HepG2 (cell line): ENCODE results near the gene CNNM2. TPM values are rescaled to one million over a fixed set of nuclear protein-coding genes. Genes with fewer than 3 reads are reported as not detected.

Source experiments
- ATAC-seq: fragments of 200-7000 bp; cut with Tn5 transposase; 3 replicates; pipeline ENCODE4 v1.9.1; 2020; ENCODE audit warnings: mild to moderate bottlenecking, moderate library complexity
- BruUV-seq: library from RNA; stranded (reverse); fragments of 400-500 nt; replicated peaks from 2 replicates; lab custom pipeline; 2021; lab: Mats Ljungman, UMichigan
- CTCF ChIA-PET: fragments of 300-600 bp; formaldehyde crosslinking; extraction: SDS; loops from one replicate; lab custom pipeline; 2021; ENCODE audit warnings: low total read pairs, inconsistent platforms, low intra/inter-chr PET ratio; lab: Yijun Ruan, JAX
- POLR2A ChIA-PET: fragments of 350-600 bp; sonication (Branson Sonifier 250); formaldehyde crosslinking; loops from one replicate; lab custom pipeline; 2020; ENCODE audit warnings: antibody characterized with exemption, inconsistent platforms; lab: Yijun Ruan, JAX
- DNase-seq: peaks from one replicate; pipeline ENCODE4 v3.0.0-alpha.2; 2015; ENCODE audit warnings: low spot score
- FAIRE-seq: peaks from 3 replicates; lab custom pipeline; 2011; peaks lifted over from hg19 to GRCh38; lab: Jason Lieb, UNC
- H2AFZ ChIP-seq: one replicate; pipeline ENCODE4 v1.6.1; 2011; ENCODE audit warnings: low read length, inconsistent platforms
- H3K27ac ChIP-seq: fragments of 300-600 bp; 3 replicates; pipeline ENCODE4 v1.8.0; 2011; ENCODE audit warnings: mixed run types, mild to moderate bottlenecking, mixed read lengths, low read length, inconsistent platforms; ENCODE audit not compliant: insufficient read depth; ENCODE audit errors: extremely low read length
- H3K27me3 ChIP-seq, 2 experiments: fragments of 200-600 bp in 1 of 2; 2 replicates in 1 of 2; 3 replicates in 1 of 2; pipeline versions ENCODE4 v1.6.0 to v1.8.0; 2011; ENCODE audit warnings: low read length in 2 of 2, mild to moderate bottlenecking in 2 of 2, moderate library complexity in 2 of 2, inconsistent platforms in 1 of 2; ENCODE audit not compliant: insufficient read depth in 2 of 2, control insufficient read depth in 1 of 2
- H3K36me3 ChIP-seq, 2 experiments: fragments of 200-600 bp in 1 of 2; replicated peaks in 1 of 2; 2 replicates in 1 of 2; 3 replicates in 1 of 2; pipeline versions ENCODE4 v1.5.1 to v1.8.0; 2011; ENCODE audit warnings: low read length in 2 of 2, inconsistent platforms in 1 of 2; ENCODE audit not compliant: insufficient read depth in 2 of 2, control insufficient read depth in 1 of 2
- H3K4me1 ChIP-seq: 2 replicates; pipeline ENCODE4 v1.5.1; 2012; ENCODE audit warnings: low read length, inconsistent platforms; ENCODE audit not compliant: insufficient read depth
- H3K4me2 ChIP-seq: 2 replicates; pipeline ENCODE4 v1.6.0; 2011; ENCODE audit warnings: low read depth, low read length, inconsistent platforms
- H3K4me3 ChIP-seq, 3 experiments: fragments of 200-600 bp in 1 of 3; sonication (generic), shearing (Covaris generic) in 1 of 3; replicated peaks in 1 of 3; 2 replicates each; pipeline ENCODE4 v1.5.1; 2011 to 2016; ENCODE audit warnings: low read length in 3 of 3, inconsistent platforms in 2 of 3, low read depth in 2 of 3, mild to moderate bottlenecking in 2 of 3, control low read depth in 1 of 3, mixed read lengths in 1 of 3; ENCODE audit not compliant: insufficient read depth in 1 of 3
- H3K79me2 ChIP-seq: one replicate; pipeline ENCODE4 v1.6.1; 2011; ENCODE audit warnings: low read length, inconsistent platforms; ENCODE audit not compliant: insufficient read depth
- H3K9ac ChIP-seq: 2 replicates; pipeline ENCODE4 v1.6.0; 2011; ENCODE audit warnings: mild to moderate bottlenecking, low read depth, low read length, inconsistent platforms; ENCODE audit not compliant: insufficient read depth
- H3K9me3 ChIP-seq: 2 replicates; pipeline ENCODE4 v1.5.1; 2012; ENCODE audit warnings: mild to moderate bottlenecking, low read length
- H4K20me1 ChIP-seq: 2 replicates; pipeline ENCODE4 v1.6.0; 2011; ENCODE audit warnings: inconsistent platforms, mild to moderate bottlenecking, low read length, moderate library complexity; ENCODE audit not compliant: insufficient read depth
- HCFC1 ChIP-seq: fragments of 150-350 bp; IDR thresholded peaks from 2 replicates; pipeline ENCODE4 v1.6.1; 2014; ENCODE audit warnings: low read depth, low read length
- HIC2 ChIP-seq: sonication (generic); formaldehyde crosslinking; IDR thresholded peaks from 2 replicates; pipeline ENCODE4 v1.9.0; 2022; ENCODE audit warnings: low read depth, missing genetic modification reagents
- IKZF4 ChIP-seq: sonication (generic); formaldehyde crosslinking; IDR thresholded peaks from 2 replicates; pipeline ENCODE4 v1.5.1; 2020; ENCODE audit warnings: borderline replicate concordance, mild to moderate bottlenecking, low read depth, missing genetic modification reagents; ENCODE audit errors: not compliant biosample characterization
- KLF16 ChIP-seq, 2 experiments: sonication (generic) in 1 of 2; formaldehyde crosslinking in 1 of 2; IDR thresholded peaks; 2 replicates each; pipeline versions ENCODE4 v1.6.1 to v1.8.0; 2016 to 2023; ENCODE audit warnings: missing genetic modification reagents in 2 of 2, missing compliant biosample characterization in 1 of 2
- NFYB ChIP-seq: sonication (generic); formaldehyde crosslinking; IDR thresholded peaks from 2 replicates; pipeline ENCODE4 v1.4.0; 2020; ENCODE audit warnings: missing genetic modification reagents
- PRPF4 ChIP-seq: fragments of 200-400 bp; formaldehyde crosslinking; IDR thresholded peaks from 2 replicates; pipeline ENCODE4 v1.6.1; 2016; ENCODE audit warnings: low read length, low read depth; ENCODE audit not compliant: poor library complexity, severe bottlenecking
- SP5 ChIP-seq: IDR thresholded peaks from 2 replicates; pipeline ENCODE4 v1.6.1; 2016; ENCODE audit warnings: low read depth, borderline replicate concordance
- U2AF1 ChIP-seq: fragments of 200-400 bp; formaldehyde crosslinking; optimal IDR thresholded peaks from 2 replicates; pipeline ENCODE3; 2017; ENCODE audit warnings: mild to moderate bottlenecking, low read depth, low read length
- ZBTB7B ChIP-seq: sonication (generic); formaldehyde crosslinking; IDR thresholded peaks from 2 replicates; pipeline ENCODE4 v1.4.0; 2020; ENCODE audit warnings: missing genetic modification reagents
- ZNF280D ChIP-seq: sonication (generic); formaldehyde crosslinking; IDR thresholded peaks from 2 replicates; pipeline ENCODE4 v1.5.1; 2020; ENCODE audit warnings: mild to moderate bottlenecking, missing genetic modification reagents
- ZNF431 ChIP-seq: sonication (generic); formaldehyde crosslinking; IDR thresholded peaks from 2 replicates; pipeline ENCODE4 v1.9.0; 2022; ENCODE audit warnings: missing genetic modification reagents, low read depth, mild to moderate bottlenecking, borderline replicate concordance
- ZNF468 ChIP-seq: sonication (generic); formaldehyde crosslinking; IDR thresholded peaks from 2 replicates; pipeline ENCODE4 v1.8.0; 2022; ENCODE audit warnings: mild to moderate bottlenecking, moderate library complexity, missing genetic modification reagents
- ZNF639 ChIP-seq: conservative IDR thresholded peaks from 2 replicates; pipeline ENCODE4 v1.6.1; 2018; ENCODE audit warnings: missing genetic modification reagents
- WGBS: methylation state at CpG from one replicate; pipeline ENCODE4 v1.1.6; 2017; ENCODE audit warnings: low lambda C conversion rate; 5-methylcytosine and 5-hydroxymethylcytosine counted together
- in situ Hi-C: cut with HindIII; loops from 2 replicates; pipeline ENCODE4 v1.10.0; 2017; ENCODE audit warnings: low pct_unique_long_range_greater_than_20kb; ENCODE audit not compliant: extremely low pct_ligation_motif_present
- intact Hi-C: fragments of 100-400 bp; cut with micrococcal nuclease; formaldehyde crosslinking; loops from one replicate; pipeline ENCODE4 v1.10.0; 2022; ENCODE audit not compliant: unreplicated experiment
- polyA plus RNA-seq, 8 experiments: library from polyadenylated mRNA; depleted of rRNA in 3 of 8; stranded (reverse) in 7 of 8; unstranded in 1 of 8; fragments of >200 nt; fragmentation: Illumina TruSeq in 4 of 8; extraction: Trizol in 4 of 8; gene quantifications; 2 replicates each; pipeline versions ENCODE4 v1.2.1 to v1.2.3, GENCODE V29; 2011 to 2016; ENCODE audit warnings: low read depth in 4 of 8, missing spikeins in 1 of 8, mixed read lengths in 1 of 8; ENCODE audit not compliant: insufficient read depth in 1 of 8
- total RNA-seq, 5 experiments: library from RNA; depleted of rRNA; stranded (reverse); fragments of >200 nt; fragmentation: Illumina TruSeq; extraction: Trizol; gene quantifications; 2 replicates each; pipeline ENCODE4 v1.2.3, GENCODE V29; 2016; ENCODE audit warnings: low read depth in 1 of 5

The CNNM2 gene
- total and polyA plus RNA-seq, 2 of the 13 experiments (the other 11 are each of a cell fraction or from before 2014, with no cell fraction given), result 7.1 to 9.0 TPM

GRCh38 chr10:102984086-102984485 is 66.0 kb downstream of the CNNM2 start:
- Histone ChIP-seq H3K4me1 (peaks cover 52% of the 10 kb centered on the region), H3K4me3 (no peak overlapping the region), H4K20me1 (no peaks in the 10 kb centered on the region), H3K27me3 (no peaks in the 10 kb centered on the region)
- in situ Hi-C loops, result no loop called here
- no TSS peak for BruUV-seq
- no peak for FAIRE-seq
- TF ChIP-seq ZBTB7B (CRISPR knock-in tag) (no peak), ZNF280D (CRISPR knock-in tag) (no peak), ZNF639 (no peak), PRPF4 (no peak), HIC2 (CRISPR knock-in tag) (no peak), KLF16 (CRISPR knock-in tag; IDR thresholded peaks at IDR 0.05) (no peak), SP5 (CRISPR knock-in tag) (no peak), NFYB (CRISPR knock-in tag) (no peak), HCFC1 (no peak), ZNF468 (CRISPR knock-in tag) (no peak), U2AF1 (no peak), IKZF4 (no peak), ZNF431 (no peak)
- TF ChIP-seq, all 625 proteins: peak for 0
- ChIA-PET CTCF (no interaction called here), POLR2A (no interaction called here)
- DNase-seq (no peak), ATAC-seq (no peak)
- H2AFZ ChIP-seq, result no peak overlapping the region
- no peak overlapping the region for H3K9ac ChIP-seq
- H3K36me3 ChIP-seq, result no peaks in the 10 kb centered on the region
- no peak overlapping the region for H3K4me2 ChIP-seq
- no peaks in the 10 kb centered on the region for H3K9me3 ChIP-seq
- intact Hi-C loops, result no loop called here
- H3K27ac ChIP-seq, result no peak overlapping the region
- 100% methylated on average over 1 of the region's 1 CpG for WGBS
- H3K79me2 ChIP-seq, result peaks cover 16% of the 10 kb centered on the region
